GM12872 (cell line): Measurements from ENCODE around the gene MDH1B.

Experiments used
- TF ChIP-seq, protein P1 (sequence below): IDR thresholded peaks from 3 replicates; pipeline ENCODE4 v1.5.1; 2011; ENCODE audit warnings: low read depth, mild to moderate bottlenecking, low read length, moderate library complexity; ENCODE audit not compliant: insufficient read depth

The MDH1B gene

DNA sequence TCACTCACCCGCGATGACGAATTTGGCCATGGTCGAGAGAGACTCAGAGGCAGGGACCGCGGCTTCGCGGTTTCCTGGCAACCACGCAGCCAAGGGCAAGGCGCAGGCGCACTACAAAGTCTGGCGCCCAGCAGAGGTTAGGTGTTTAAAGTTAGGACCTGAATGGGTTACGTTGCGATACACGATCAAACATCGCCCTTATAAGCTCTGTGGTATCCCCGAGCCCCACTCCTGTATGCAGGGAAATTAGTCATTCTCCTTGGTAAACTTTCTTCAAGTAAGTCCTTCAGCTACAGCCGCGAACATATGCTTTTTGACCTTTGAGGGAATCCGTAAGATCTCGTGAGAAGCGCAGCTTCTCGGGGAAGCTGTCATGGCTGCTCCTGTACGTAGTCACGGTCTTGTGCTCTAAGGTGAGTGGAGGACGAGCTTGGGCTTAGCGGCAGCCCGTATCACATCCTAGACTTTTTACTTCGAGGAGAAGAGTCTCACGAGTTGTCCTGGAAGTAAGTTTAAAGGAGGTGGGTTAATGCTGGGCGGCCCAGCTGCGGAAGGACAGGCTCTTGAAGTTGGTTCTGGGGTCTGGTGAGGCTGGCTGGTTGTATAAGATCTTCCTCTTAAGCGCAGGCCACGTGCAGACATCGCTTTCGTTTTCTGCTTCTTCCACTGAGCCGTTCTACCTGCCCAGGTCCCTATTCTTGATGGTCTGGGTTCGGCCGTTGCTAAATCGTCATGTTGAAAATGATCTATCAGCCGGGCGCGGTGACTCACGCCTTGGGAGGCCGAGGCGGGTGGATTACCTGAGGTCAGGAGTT, at the start of gene MDH1B, which contains the start of gene FASTKD2:
MDH1B (minus strand) TSS at position 87 of the 815 bp plus-strand sequence; CDS start at position 30, 57 bp downstream.
FASTKD2 (plus strand) TSS at position 365 of the 815 bp plus-strand sequence. CDS start 1,088 bp downstream, outside the sequence.
- TF ChIP-seq, protein P1, sequence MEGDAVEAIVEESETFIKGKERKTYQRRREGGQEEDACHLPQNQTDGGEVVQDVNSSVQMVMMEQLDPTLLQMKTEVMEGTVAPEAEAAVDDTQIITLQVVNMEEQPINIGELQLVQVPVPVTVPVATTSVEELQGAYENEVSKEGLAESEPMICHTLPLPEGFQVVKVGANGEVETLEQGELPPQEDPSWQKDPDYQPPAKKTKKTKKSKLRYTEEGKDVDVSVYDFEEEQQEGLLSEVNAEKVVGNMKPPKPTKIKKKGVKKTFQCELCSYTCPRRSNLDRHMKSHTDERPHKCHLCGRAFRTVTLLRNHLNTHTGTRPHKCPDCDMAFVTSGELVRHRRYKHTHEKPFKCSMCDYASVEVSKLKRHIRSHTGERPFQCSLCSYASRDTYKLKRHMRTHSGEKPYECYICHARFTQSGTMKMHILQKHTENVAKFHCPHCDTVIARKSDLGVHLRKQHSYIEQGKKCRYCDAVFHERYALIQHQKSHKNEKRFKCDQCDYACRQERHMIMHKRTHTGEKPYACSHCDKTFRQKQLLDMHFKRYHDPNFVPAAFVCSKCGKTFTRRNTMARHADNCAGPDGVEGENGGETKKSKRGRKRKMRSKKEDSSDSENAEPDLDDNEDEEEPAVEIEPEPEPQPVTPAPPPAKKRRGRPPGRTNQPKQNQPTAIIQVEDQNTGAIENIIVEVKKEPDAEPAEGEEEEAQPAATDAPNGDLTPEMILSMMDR, result no peak

DNA sequence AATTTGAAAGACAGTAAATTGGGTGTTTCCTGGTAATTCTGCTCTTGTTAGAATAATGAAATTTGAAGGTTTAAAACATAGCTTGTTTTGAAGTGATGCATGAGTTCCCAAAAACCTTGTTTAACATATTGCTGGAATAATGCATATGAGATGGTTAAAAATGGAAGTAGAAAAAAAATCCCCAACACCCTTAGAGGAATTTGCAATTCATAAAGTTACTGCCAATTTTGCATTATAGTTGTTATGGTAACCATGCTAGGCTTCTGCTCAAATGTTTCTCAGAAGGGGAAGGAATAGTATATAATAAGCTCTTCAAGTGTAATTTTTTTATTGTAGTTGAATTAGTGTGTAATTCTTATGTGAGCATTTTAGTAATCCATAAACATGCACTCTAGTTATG, 49.4 kb upstream of the MDH1B start:
- TF ChIP-seq, protein P1, result no peak

DNA sequence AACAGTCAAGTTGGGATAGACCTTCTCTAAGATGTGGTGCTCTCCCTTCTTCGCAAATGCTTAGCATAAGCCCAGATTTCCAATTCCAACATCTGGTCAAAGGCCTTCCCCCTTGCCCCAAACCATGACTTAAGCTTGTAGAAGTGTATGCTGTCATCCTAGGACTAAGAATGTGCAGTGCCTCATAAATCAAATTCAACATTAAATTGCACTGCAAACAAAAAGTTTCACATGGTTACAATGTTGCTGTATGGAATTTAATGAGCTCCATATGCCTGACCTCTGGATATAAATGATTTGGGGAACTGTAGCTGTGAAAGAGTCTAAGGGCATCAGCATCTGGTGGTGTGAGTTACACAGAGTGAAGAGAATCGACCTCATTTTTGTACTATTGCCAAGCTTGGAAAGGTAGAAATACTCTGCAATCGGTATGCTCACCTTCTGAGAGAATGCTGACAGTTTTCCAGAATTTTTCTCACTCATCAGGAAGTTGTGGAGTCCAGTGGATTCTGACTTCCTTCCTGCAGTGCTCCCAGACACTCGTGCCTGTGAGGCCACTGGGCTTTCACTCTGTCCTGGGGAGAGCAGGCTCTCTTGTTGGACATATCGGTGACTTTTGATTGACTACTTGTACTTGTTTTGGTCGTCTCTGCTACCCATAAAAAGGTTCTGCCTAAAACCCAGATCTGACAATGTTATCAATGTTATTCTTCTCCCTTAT, 40.9 kb upstream of the MDH1B start:
- TF ChIP-seq, protein P1, result no peak

DNA sequence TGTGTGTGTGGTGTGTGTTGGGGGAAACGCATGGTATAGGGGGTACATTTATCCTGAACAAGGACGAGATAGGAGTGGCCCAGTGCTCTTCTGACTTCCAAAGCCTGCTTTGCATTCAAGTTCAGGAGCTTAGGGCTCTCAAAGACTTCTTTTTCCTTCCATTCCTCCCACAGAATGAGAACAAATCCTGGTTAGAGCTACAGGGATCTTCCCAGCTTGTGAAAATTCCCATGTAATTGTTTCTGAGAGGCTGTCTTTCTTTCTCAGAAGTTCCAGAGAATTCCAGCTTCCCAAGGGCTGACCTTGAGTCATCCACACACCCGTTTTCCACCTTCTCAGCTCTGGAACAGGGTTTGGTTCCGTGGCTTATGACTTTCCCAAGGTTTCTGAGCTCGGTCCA, 39.2 kb upstream of the MDH1B start:
- TF ChIP-seq, protein P1, result no peak

DNA sequence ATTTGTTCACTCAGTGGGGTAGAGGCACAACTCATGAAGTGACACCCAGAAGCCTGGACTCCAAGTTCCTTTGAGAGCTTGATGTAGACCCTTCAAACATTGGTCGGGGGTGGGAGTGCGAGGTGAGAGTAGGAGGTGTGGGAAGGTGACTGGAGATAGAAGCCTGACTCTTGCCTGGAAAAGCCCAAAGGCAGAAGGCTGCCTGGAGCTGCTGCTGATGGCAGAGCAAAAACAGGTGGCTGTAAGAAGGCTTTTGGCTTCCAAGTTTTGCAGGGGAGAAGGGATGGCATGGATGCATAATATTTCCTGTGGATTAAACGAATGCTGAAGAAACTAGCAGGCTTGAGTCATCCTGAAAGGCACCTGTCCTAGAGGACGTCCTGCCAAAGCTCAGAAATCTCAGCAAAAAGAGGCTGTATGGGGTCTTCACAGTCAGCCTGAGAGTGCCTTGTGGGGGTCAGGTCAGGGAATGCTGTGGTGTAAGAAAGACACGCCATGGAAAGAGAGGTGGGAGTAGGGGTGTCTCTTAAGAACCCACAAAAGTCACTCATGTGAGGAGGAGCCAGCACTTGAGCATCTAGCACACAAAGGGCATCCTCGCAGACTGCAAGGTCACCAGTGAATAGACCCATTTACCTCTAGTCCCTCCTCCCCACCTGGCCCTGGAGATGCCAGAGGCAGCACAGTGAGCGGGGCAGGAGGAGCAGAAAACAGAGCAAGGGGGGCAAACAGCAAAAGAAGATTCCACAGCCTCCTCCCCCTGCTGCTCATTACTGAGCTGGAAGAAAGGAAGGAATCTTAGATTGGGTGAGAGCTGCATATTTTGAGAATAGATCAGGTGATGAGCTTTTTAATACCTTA, 37.8 kb upstream of the MDH1B start:
- TF ChIP-seq, protein P1, result no peak

DNA sequence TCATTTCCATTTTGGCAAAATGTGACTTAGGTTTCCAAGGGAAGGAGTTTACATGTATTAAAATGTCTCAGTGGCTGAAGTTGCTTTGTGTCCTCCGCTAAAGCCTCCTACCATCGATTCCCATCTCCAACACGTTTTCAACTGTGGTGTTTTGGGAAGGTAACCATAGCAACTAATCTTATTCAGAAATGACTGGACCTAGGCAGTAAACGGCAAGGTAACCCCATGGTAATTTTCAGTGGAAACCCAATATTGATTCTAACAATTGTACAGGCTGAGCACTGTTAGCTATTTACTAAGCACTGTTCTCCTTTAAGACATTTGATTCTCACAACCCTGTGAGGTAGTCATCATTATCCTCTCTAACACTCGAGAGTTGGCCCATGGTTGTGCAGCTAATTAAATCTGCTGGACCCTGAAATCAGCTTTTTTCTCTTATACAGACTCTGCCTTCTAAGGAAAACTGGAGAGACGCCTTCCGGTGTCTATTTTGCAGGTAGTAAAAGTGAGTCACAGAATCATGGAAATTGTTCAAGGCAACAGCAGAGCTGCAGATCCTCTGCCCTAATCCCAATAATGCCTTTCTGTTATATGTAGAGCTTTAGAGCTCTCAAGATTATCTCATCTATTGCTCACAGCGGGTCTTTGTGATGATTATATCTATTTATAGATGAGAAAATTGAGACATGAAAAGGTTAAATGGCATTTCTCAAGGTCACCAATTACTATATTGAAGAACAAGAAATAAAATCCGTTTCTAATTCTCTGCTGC, 36.5 kb upstream of the MDH1B start:
- TF ChIP-seq, protein P1, result no peak
